COR-L47 (cell line): ENCODE results near the gene YPEL1.
A peak's percentile ranks its signal among the peaks of the same experiment; 100 is the strongest.

Experiments
- DNase-seq: peaks from one replicate; lab custom pipeline; 2025; lab: John Stamatoyannopoulos, UW

YPEL1 gene

GRCh38 chr22:21657020-21657359, 78.6 kb downstream of the YPEL1 start:
- no peak for DNase-seq

- peak; percentile 16 for DNase-seq
Observed at GRCh38 chr22:21652547-21653545, 82.7 kb downstream of the YPEL1 start.

GRCh38 chr22:21652010-21652546, 83.5 kb downstream of the YPEL1 start:
- DNase-seq, result peak; percentile 93

- DNase-seq, result no peak
Observed at GRCh38 chr22:21651521-21652009, 84.0 kb downstream of the YPEL1 start.

GRCh38 chr22:21650823-21651520, 84.6 kb downstream of the YPEL1 start:
- DNase-seq, result peak; percentile 22

GRCh38 chr22:21650280-21650679, 85.3 kb downstream of the YPEL1 start:
- DNase-seq, result no peak
